ENCODE results near the gene UBE2Z.
A peak's percentile ranks its signal among the peaks of the same experiment; 100 is the strongest.

UBE2Z gene

GRCh38 chr17:48890086-48890485, 18.1 kb upstream of the UBE2Z start:
- Histone ChIP-seq H3K4me1 (no peaks in the 10 kb centered on the region), H3K79me2 (no peaks in the 10 kb centered on the region), H3K27me3 (ENCODE audit: control insufficient read depth, insufficient read depth, low read length) (no peaks in the 10 kb centered on the region), H2AFZ (no peak overlapping the region), H3K9me3 (ENCODE audit: control insufficient read depth, low read length) (no peaks in the 10 kb centered on the region), H3K4me2 (ENCODE audit: low read length) (no peak overlapping the region), H3K9ac (no peak overlapping the region), H3K4me3 (ENCODE audit: low read depth, low read length) (no peak overlapping the region), H3K27ac (no peak overlapping the region), H3K36me3 (ENCODE audit: control insufficient read depth, insufficient read depth, low read length) (no peaks in the 10 kb centered on the region)
- no peak for TF ChIP-seq CTCF (IDR thresholded peaks at IDR 0.05)

GRCh38 chr17:48892940-48893645, 15.1 kb upstream of the UBE2Z start:
- TF ChIP-seq CTCF (IDR thresholded peaks at IDR 0.05): no peak
- H3K4me2 ChIP-seq (ENCODE audit: low read length): peak overlapping the region; percentile 92

GRCh38 chr17:48893646-48894508, 14.3 kb upstream of the UBE2Z start:
- Histone ChIP-seq H3K27ac (no peak overlapping the region), H2AFZ (no peak overlapping the region), H3K4me2 (ENCODE audit: low read length) (peak overlapping the region; percentile 92), H3K9ac (no peak overlapping the region), H3K36me3 (ENCODE audit: control insufficient read depth, insufficient read depth, low read length) (no peaks in the 10 kb centered on the region), H3K4me3 (ENCODE audit: low read depth, low read length) (peak overlapping the region; percentile 92), H3K4me1 (no peaks in the 10 kb centered on the region), H3K27me3 (ENCODE audit: control insufficient read depth, insufficient read depth, low read length) (no peaks in the 10 kb centered on the region), H3K9me3 (ENCODE audit: control insufficient read depth, low read length) (no peaks in the 10 kb centered on the region), H3K79me2 (no peaks in the 10 kb centered on the region)
- TF ChIP-seq CTCF (IDR thresholded peaks at IDR 0.05): no peak

More at GRCh38 chr17:48892940-48893645, 15.1 kb upstream of the UBE2Z start:
- Histone ChIP-seq H2AFZ (peak overlapping the region; percentile 74), H3K9ac (peak overlapping the region; percentile 49), H3K4me1 (no peaks in the 10 kb centered on the region), H3K36me3 (ENCODE audit: control insufficient read depth, insufficient read depth, low read length) (no peaks in the 10 kb centered on the region), H3K27me3 (ENCODE audit: control insufficient read depth, insufficient read depth, low read length) (no peaks in the 10 kb centered on the region), H3K4me3 (ENCODE audit: low read depth, low read length) (peak overlapping the region; percentile 92), H3K9me3 (ENCODE audit: control insufficient read depth, low read length) (no peaks in the 10 kb centered on the region), H3K79me2 (no peaks in the 10 kb centered on the region), H3K27ac (peak overlapping the region; percentile 68)

- Histone ChIP-seq H3K4me1 (no peaks in the 10 kb centered on the region), H2AFZ (no peak overlapping the region)
These were observed 13.3 kb upstream of the UBE2Z start for GRCh38 chr17:48894886-48895285.

More at GRCh38 chr17:48894886-48895285, 13.3 kb upstream of the UBE2Z start:
- H3K79me2 ChIP-seq: no peaks in the 10 kb centered on the region
- no peak overlapping the region for H3K9ac ChIP-seq
- no peak overlapping the region for H3K4me2 ChIP-seq (ENCODE audit: low read length)
- TF ChIP-seq CTCF (IDR thresholded peaks at IDR 0.05): no peak
- no peaks in the 10 kb centered on the region for H3K27me3 ChIP-seq (ENCODE audit: control insufficient read depth, insufficient read depth, low read length)
- H3K27ac ChIP-seq: no peak overlapping the region
- H3K36me3 ChIP-seq (ENCODE audit: control insufficient read depth, insufficient read depth, low read length): no peaks in the 10 kb centered on the region
- no peaks in the 10 kb centered on the region for H3K9me3 ChIP-seq (ENCODE audit: control insufficient read depth, low read length)
- H3K4me3 ChIP-seq (ENCODE audit: low read depth, low read length): no peak overlapping the region

Data from parathyroid adenoma (tissue), 2 donors.